Activated CD4-positive, alpha-beta T cell treated with anti-CD3 and anti-CD28 coated beads, Interleukin-2, amount 50 U/mL, for 24 hours (primary cell): ENCODE results near the gene UCP3.

Source experiments
- DNase-seq, 2 donors: peaks; one replicate each; pipeline ENCODE4 v3.0.0-alpha.2; 2020; ENCODE audit warnings: low read depth in 1 of 2, low spot score in 1 of 2

The UCP3 gene

GRCh38 chr11:73956876-73957653 lies 51.8 kb downstream of the UCP3 start:
- no peak for DNase-seq

GRCh38 chr11:73951797-73952196 lies 57.1 kb downstream of the UCP3 start:
- DNase-seq: no peak

GRCh38 chr11:73950869-73951710 lies 57.8 kb downstream of the UCP3 start, which contains the start of gene DNAJB13:
TSS of gene DNAJB13 (plus strand) at chr11:73951026. CDS start at chr11:73951070, 44 bp downstream.
- no peak for DNase-seq
